NCI-H1436 treated with DMSO at 0.1 percent for 48 hours (cell line): ENCODE measurements around the gene STARD5.
"Not testable (repeated sequence)": the region's sequence is repeated elsewhere in the genome, so short reads cannot be mapped to it uniquely, and the experiment has no call there.

Experiments
- DNase-seq: peaks from one replicate; lab custom pipeline; 2025; lab: John Stamatoyannopoulos, UW

STARD5 gene

GRCh38 chr15:81337241-81337640 is 13.3 kb upstream of the STARD5 start:
- DNase-seq: no peak

DNA sequence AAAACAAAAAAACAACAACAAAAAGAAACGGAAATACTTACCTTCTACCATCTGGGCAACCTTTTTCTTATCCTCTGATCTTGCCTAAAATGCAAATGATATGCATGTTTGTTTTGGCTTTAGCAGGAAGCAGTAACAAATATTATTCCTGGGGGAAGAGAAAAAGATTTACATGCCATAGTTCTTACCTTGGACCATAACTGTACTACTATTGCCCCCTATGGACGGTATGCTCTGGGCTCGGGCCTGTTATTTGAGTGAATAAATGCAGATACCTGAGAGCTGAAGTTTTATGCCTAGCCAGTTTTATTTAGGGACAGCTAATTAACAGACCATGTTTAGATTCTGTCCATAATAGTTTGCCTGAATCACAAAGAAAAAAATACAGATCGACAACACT is 12.6 kb upstream of the STARD5 start:
- DNase-seq: no peak

DNA sequence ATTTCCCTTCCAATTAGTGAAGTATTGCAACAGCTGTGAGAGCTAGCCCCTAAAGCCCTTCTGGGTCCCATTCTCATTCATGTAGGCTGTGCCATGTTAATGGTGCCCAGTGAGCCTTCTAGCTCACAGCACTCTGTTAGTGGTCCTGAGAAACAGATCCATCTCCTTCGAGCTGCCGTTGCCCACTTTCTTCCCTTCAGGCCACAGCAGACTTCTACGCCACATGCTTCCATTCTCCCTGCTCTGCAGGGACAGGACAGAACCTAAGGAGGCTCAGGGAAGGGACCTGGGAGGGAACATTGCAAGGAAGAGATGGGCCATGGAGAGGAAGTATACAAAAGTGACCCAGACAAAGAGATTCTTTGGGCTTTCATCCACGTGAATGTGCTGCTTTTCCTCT is 11.7 kb upstream of the STARD5 start:
- DNase-seq: no peak

DNA sequence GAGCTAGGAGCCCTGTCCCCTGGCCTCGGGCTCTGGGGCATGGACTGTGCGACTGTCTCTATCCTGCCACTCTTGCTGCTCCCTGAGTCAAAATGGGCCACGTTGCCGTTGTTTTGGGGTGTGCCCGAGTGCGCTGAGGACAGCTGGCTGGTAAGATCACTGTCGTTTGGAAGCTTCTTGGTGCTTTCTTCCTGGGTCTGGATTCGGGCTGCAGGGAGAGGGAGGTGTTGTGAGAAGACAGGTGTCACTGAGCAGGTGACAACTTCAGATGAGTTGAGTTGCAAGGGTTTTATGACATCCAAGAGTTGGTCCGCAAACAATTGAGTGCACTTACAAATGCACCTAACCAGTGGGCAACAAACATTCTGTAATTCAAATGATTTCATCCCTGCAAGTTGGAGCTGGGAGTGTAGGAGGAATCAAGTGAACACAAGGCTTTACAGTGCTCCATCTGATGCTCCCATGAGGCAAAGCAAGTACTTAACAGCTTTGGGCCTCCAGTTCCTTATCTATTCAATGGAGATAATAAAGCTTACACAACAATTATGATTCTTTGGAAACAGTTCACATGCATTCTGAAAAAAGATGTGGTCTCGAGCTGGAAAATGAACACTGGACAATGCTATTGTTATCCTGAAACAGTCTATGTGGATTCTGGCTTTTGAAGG is 11.0 kb upstream of the STARD5 start:
- DNase-seq: no peak

- DNase-seq: no peak
Observed at GRCh38 chr15:81333363-81333762, 9.4 kb upstream of the STARD5 start.

- no peak for DNase-seq
Observed at GRCh38 chr15:81332326-81332725, 8.4 kb upstream of the STARD5 start.

GRCh38 chr15:81331600-81331999 is 7.7 kb upstream of the STARD5 start:
- no peak for DNase-seq

DNA sequence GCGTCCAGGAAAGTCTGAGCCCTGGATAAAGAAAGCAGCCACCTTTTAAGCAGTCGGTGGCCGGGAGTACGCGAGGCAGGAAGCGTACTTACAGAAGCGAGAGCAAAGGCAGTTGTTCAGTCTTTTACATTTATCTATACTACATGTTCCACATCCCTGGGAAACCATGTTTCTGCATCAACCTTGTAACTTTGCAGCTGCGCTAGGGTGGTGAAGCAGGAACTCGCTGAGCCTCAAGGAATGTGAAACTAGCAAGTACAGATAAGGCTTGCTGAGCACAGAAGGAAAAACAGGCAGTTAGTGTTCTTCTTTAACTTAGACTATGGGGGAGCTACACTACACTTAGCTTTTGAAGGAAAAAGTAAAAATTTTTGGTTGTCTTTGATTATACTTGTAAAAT is 7.2 kb upstream of the STARD5 start:
- DNase-seq: not testable (repeated sequence)

DNA sequence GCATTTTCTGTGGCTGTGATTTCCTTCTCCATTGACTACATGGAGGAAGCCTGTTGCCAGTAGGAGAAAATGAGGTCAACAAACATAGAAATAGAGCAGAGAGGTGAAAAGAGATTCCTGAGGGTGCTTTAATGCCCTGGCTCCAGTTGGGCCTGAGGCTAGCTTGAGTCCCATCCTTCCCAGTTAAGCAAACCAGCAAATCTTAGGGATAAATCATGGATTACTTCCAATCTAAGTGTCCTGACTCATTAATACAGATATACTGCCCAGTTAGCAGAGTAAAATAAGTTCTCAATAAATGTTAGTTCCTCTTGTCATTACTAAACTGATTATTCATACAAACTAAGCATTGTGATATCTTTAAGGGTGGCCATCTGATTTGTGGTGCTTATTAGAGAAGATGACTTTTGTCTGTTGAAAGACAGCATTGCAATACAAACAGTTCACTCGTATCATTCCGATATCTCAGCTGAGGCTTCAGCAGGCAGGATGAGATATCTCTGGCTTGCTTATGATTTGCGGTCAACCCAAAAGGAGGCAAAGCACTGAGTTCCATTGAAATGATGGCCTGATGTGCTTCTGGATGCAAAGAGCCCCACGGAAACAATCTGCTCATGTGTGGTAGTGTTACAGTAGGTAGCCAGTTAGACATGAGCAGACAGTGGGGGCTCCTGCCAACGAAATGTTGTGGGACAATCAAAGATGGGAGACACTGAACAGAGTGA is 6.6 kb upstream of the STARD5 start:
- no peak for DNase-seq

- DNase-seq: no peak
Observed at GRCh38 chr15:81329446-81329845, 5.5 kb upstream of the STARD5 start.

DNA sequence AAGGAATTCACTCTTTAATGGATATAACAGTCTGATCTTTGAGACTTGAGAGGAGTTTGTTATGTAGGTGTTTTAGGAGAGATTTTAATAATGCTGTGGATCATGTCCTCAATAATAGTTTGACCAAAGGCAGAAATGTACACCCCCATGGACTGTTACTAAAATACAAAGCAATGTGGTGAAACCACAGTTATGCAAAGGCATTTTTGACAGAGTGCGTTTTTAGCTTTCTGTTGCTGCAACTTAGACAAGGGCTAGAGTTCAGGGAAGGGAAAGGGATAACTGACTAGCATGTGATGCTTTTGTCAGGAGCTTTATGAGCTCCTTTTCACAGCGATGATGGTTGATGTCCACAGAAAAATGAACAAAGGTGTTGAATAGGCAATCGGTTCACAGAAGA is 3.6 kb upstream of the STARD5 start:
- no peak for DNase-seq

DNA sequence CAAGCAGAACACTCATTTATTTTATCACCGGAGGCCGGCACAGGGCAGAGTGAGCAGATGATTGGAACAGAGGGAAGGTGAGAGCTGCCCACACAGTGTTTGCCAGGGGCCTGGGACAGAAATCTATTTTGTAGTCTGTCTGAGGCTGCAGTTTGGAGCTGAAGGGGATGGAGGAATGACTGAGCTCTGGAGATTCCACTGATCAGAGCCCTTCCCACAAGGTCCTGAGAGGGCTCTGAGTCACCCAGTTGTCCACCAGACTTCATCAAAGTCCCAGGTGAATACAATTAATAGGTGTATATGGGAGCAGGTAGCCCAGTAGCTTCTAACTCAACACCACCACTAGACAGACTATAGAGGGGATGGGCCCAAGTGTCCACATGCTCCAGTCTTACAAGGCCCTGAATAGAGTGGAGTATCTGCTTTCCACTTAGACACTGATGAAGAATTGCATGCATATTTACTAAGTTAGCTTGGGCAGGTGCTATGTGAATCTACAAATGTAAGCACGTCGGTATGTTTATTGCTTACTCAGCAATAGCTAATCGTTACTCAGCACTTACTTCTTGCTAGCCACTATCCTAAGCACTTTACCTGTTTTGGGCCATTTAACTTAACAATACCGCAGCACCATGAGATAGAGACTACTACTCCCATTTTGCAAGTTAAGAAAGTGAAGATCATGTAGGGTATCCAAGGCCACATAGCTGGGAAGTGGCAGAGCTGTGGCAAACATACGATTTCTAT is 2.7 kb upstream of the STARD5 start:
- no peak for DNase-seq

- DNase-seq: no peak
Observed at GRCh38 chr15:81323559-81323943, 390 bp downstream of the STARD5 start.

GRCh38 chr15:81322676-81323253 is 1.2 kb downstream of the STARD5 start:
- DNase-seq: no peak

GRCh38 chr15:81321667-81322066 is 2.3 kb downstream of the STARD5 start:
- DNase-seq: no peak

DNA sequence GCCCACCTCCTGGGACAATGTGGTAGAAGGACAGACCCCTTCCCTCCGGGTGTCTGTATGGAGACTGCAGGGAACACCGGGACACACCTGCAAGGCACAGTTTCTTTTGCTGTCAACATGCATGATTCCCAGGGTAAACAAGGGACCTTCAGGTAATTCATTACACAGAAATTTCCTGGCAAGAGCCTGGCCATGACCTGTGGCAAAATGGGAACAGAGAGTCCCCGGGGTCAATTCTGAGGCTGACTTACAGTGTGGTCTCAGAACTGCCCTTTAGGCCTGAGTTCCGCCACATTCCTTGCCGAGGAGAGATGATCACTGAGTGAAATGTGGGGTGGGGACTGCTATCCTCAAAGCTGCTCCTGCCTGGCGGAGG is 6.3 kb downstream of the STARD5 start:
- no peak for DNase-seq

- no peak for DNase-seq
Observed at GRCh38 chr15:81316267-81316666, 7.7 kb downstream of the STARD5 start.

GRCh38 chr15:81315452-81316175 is 8.3 kb downstream of the STARD5 start:
- no peak for DNase-seq

- DNase-seq: no peak
Observed at GRCh38 chr15:81314378-81314777, 9.6 kb downstream of the STARD5 start.

DNA sequence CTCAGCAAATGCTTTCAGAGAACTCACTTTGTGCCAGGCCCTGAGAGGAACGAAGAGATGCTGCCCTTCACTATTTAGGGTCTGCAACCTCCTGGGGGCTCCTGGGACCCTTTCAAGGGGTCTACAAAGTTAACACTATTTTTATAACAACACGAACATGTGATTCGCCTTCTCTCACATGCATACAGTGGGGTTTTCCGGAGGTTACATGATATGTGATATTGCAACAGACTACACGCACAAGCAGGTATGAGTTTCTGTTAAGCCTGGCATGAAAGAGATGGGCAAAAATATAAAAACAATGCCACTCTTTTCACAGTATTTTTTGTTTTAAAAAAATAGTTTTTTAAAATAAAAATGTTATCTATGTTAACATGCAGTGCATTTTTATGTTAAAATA is 10.3 kb downstream of the STARD5 start:
- no peak for DNase-seq

DNA sequence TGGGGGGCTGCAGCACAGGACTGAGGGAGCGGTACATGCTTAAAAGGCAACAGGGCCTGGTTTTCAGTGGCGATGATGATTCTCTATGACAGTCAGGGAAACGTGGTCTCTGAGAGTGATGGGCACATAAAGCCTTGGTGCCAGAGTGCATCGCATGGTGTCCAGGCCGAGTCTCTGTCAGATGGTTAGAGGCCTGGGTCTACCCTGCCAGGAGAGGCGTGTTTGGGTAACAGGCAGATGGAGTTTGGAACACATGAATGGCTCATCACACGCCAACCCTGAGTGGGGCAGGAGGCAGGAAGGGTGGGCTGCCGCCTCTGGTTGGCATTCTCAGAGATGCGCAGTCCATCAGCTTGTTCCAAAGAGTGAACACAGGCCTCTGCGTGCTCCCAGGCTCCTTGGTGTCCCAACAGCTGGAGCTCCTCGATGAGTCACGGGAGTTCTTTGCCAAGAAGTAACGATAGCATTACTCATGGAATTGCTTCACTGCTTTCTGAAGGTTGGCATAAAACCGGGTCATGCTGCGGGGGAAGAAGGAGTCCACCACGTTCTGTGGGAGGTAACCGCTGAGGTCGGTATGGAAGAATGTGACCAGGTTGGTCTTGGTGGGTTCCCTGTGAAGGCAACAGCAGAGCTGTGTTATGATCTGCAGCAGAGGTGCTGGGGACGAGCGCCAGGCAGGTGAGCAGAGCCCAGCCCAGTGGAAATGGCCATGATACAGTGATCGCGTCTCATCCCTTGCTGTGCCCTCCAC is 11.0 kb downstream of the STARD5 start:
- no peak for DNase-seq
